GM12892 (cell line): ENCODE data around the gene TMED6.
"Not testable (repeated sequence)": the region's sequence is repeated elsewhere in the genome, so short reads cannot be mapped to it uniquely, and the experiment has no call there.

Experiments used
- POLR2A ChIP-seq: IDR thresholded peaks from 2 replicates; pipeline ENCODE4 v1.6.1; 2011; ENCODE audit warnings: low read depth, low read length, control low read depth
- POLR2AphosphoS5 ChIP-seq: IDR thresholded peaks from 2 replicates; pipeline ENCODE4 v1.6.1; 2011; ENCODE audit warnings: low read depth, low read length, control low read depth
- TAF1 ChIP-seq: IDR thresholded peaks from 2 replicates; pipeline ENCODE4 v1.6.1; 2011; ENCODE audit warnings: low read depth, mild to moderate bottlenecking, control low read depth, low read length, borderline replicate concordance

DNA sequence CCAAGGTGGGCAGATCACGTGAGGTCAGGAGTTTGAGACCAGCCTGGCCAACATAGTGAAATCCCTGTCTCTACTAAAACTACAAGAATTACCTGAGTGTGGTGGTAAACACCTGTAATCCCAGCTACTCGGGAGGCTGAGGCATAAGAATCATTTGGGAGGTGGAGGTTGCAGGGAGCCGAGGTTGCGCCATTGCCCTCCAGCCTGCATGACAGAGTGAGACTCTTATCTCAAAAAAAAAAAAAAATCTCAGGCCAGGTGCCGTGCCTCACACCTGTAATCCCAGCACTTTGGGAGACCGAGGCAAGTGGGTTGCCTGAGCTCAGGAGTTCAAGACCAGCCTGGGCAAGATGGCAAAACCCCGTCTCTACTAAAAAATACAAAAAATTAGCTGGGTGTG lies 54.8 kb downstream of the TMED6 start:
- TF ChIP-seq POLR2AphosphoS5, TAF1, POLR2A: not testable (repeated sequence)
